WTC11 (cell line): ENCODE results near the gene IGSF11. TPM values are rescaled to one million over a fixed set of nuclear protein-coding genes. Genes with fewer than 3 reads are reported as not detected.

Experiments used
- ATAC-seq: fragments of 200-7000 bp; cut with Tn5 transposase; 2 replicates; pipeline ENCODE4 v1.10.0; 2021; ENCODE audit warnings: mild to moderate bottlenecking, moderate library complexity
- CTCF ChIA-PET: fragments of 300-600 bp; sonication (Branson Sonifier 250); formaldehyde crosslinking; loops from one replicate; lab custom pipeline; 2021; ENCODE audit warnings: antibody characterized with exemption; lab: Charles Lee
- POLR2A ChIA-PET: fragments of 350-600 bp; sonication (Branson Sonifier 250); formaldehyde crosslinking; loops from one replicate; lab custom pipeline; 2021; ENCODE audit warnings: antibody characterized with exemption; lab: Charles Lee
- DNase-seq: peaks from one replicate; pipeline ENCODE4 v3.0.0; 2021; ENCODE audit warnings: low spot score
- H3K27ac Mint-ChIP-seq: 2 replicates; pipeline ENCODE4 v1.8.0; 2021; ENCODE audit warnings: mixed read lengths
- H3K27me3 Mint-ChIP-seq: 2 replicates; pipeline ENCODE4 v1.8.0; 2021; ENCODE audit warnings: low read depth, mild to moderate bottlenecking, moderate library complexity, mixed read lengths
- H3K36me3 Mint-ChIP-seq: 2 replicates; pipeline ENCODE4 v1.8.0; 2021; ENCODE audit warnings: mixed read lengths
- H3K4me1 Mint-ChIP-seq: 2 replicates; pipeline ENCODE4 v1.8.0; 2022; ENCODE audit warnings: mixed read lengths
- H3K4me3 Mint-ChIP-seq: 2 replicates; pipeline ENCODE4 v1.8.0; 2021; ENCODE audit warnings: mild to moderate bottlenecking, moderate library complexity, mixed read lengths
- H3K9me3 Mint-ChIP-seq: 2 replicates; pipeline ENCODE4 v1.8.0; 2021; ENCODE audit warnings: mixed read lengths
- AFF4 ChIP-seq: sonication (generic); formaldehyde crosslinking; IDR thresholded peaks from 2 replicates; pipeline ENCODE4 v1.8.1; 2023; ENCODE audit warnings: mild to moderate bottlenecking, missing genetic modification reagents, borderline replicate concordance
- ATF1 ChIP-seq: sonication (generic); formaldehyde crosslinking; IDR thresholded peaks from 2 replicates; pipeline ENCODE4 v1.8.1; 2023; ENCODE audit warnings: mild to moderate bottlenecking, moderate library complexity, missing genetic modification reagents
- E2F5 ChIP-seq: sonication (generic); formaldehyde crosslinking; IDR thresholded peaks from 2 replicates; pipeline ENCODE4 v1.8.1; 2022; ENCODE audit warnings: mild to moderate bottlenecking, moderate library complexity, missing genetic modification reagents
- ESRRA ChIP-seq: sonication (generic); formaldehyde crosslinking; IDR thresholded peaks from 2 replicates; pipeline ENCODE4 v1.8.1; 2022; ENCODE audit warnings: mild to moderate bottlenecking, missing genetic modification reagents, borderline replicate concordance
- ETV6 ChIP-seq: sonication (generic); formaldehyde crosslinking; IDR thresholded peaks from 2 replicates; pipeline ENCODE4 v1.8.1; 2022; ENCODE audit warnings: mild to moderate bottlenecking, missing genetic modification reagents
- GABPB1 ChIP-seq: sonication (generic); formaldehyde crosslinking; IDR thresholded peaks from 2 replicates; pipeline ENCODE4 v1.8.1; 2023; ENCODE audit warnings: mild to moderate bottlenecking, missing genetic modification reagents
- HMGXB4 ChIP-seq: sonication (generic); formaldehyde crosslinking; IDR thresholded peaks from 2 replicates; pipeline ENCODE4 v1.8.1; 2023; ENCODE audit warnings: mild to moderate bottlenecking, moderate library complexity, missing genetic modification reagents
- JAZF1 ChIP-seq: fragments of 250-450 bp; sonication (Bioruptor Pico); IDR thresholded peaks from 2 replicates; pipeline ENCODE4 v1.9.0; 2021; ENCODE audit warnings: moderate library complexity, mild to moderate bottlenecking, inconsistent platforms
- JUN ChIP-seq: sonication (generic); formaldehyde crosslinking; IDR thresholded peaks from 2 replicates; pipeline ENCODE4 v1.8.0; 2023; ENCODE audit warnings: mild to moderate bottlenecking, missing genetic modification reagents
- MYBL2 ChIP-seq: sonication (generic); formaldehyde crosslinking; IDR thresholded peaks from 2 replicates; pipeline ENCODE4 v1.8.1; 2023; ENCODE audit warnings: mild to moderate bottlenecking, moderate library complexity, missing genetic modification reagents
- NFYB ChIP-seq: sonication (generic); formaldehyde crosslinking; conservative IDR thresholded peaks from 2 replicates; pipeline ENCODE4 v1.8.0; 2022; ENCODE audit warnings: low read depth, missing genetic modification reagents
- NR1H2 ChIP-seq: sonication (generic); formaldehyde crosslinking; IDR thresholded peaks from 2 replicates; pipeline ENCODE4 v1.9.0; 2021; ENCODE audit warnings: mild to moderate bottlenecking, moderate library complexity, missing genetic modification reagents
- NR2C2 ChIP-seq: sonication (generic); formaldehyde crosslinking; IDR thresholded peaks from 2 replicates; pipeline ENCODE4 v1.8.0; 2022; ENCODE audit warnings: mild to moderate bottlenecking, missing genetic modification reagents
- PREB ChIP-seq: sonication (generic); formaldehyde crosslinking; IDR thresholded peaks from 2 replicates; pipeline ENCODE4 v1.8.1; 2022; ENCODE audit warnings: mild to moderate bottlenecking, missing genetic modification reagents, moderate library complexity, borderline replicate concordance
- TCF7 ChIP-seq: sonication (generic); formaldehyde crosslinking; IDR thresholded peaks from 2 replicates; pipeline ENCODE4 v1.8.0; 2022; ENCODE audit warnings: mild to moderate bottlenecking, low read depth, missing genetic modification reagents, moderate library complexity
- TEAD1 ChIP-seq: sonication (generic); formaldehyde crosslinking; IDR thresholded peaks from 2 replicates; pipeline ENCODE4 v1.8.0; 2022; ENCODE audit warnings: mild to moderate bottlenecking, missing genetic modification reagents
- USF2 ChIP-seq: sonication (generic); formaldehyde crosslinking; IDR thresholded peaks from 2 replicates; pipeline ENCODE4 v1.8.1; 2023; ENCODE audit warnings: mild to moderate bottlenecking, missing genetic modification reagents, moderate library complexity
- ZBTB43 ChIP-seq: sonication (generic); formaldehyde crosslinking; IDR thresholded peaks from 2 replicates; pipeline ENCODE4 v1.8.1; 2023; ENCODE audit warnings: mild to moderate bottlenecking, missing genetic modification reagents
- ZNF121 ChIP-seq: sonication (generic); formaldehyde crosslinking; IDR thresholded peaks from 2 replicates; pipeline ENCODE4 v1.8.0; 2023; ENCODE audit warnings: missing genetic modification reagents
- ZNF138 ChIP-seq: sonication (generic); formaldehyde crosslinking; conservative IDR thresholded peaks from 2 replicates; pipeline ENCODE4 v1.8.1; 2022; ENCODE audit warnings: mild to moderate bottlenecking, moderate library complexity, missing genetic modification reagents
- ZNF416 ChIP-seq: fragments of 250-450 bp; sonication (Bioruptor Pico); IDR thresholded peaks from 2 replicates; pipeline ENCODE4 v1.9.0; 2021; ENCODE audit warnings: mild to moderate bottlenecking, inconsistent platforms
- ZNF671 ChIP-seq: fragments of 250-450 bp; sonication (Bioruptor Pico); IDR thresholded peaks from 2 replicates; pipeline ENCODE4 v1.8.0; 2021; ENCODE audit warnings: mild to moderate bottlenecking
- total RNA-seq: library from RNA; stranded (reverse); gene quantifications from 3 replicates; pipeline ENCODE4 v1.2.3, GENCODE V29; 2021

The IGSF11 gene
- total RNA-seq, 1 experiment from 2014 or later: 1.6 TPM

- no peak for TF ChIP-seq NFYB (CRISPR knock-in tag)
- no peak for TF ChIP-seq JAZF1
- TF ChIP-seq ZNF121 (CRISPR knock-in tag): no peak
- TF ChIP-seq ZNF671 (CRISPR knock-in tag): no peak
- TF ChIP-seq USF2 (CRISPR knock-in tag): no peak
- TF ChIP-seq TCF7: no peak
- no peak for TF ChIP-seq ETV6
Observed at GRCh38 chr3:118936811-118937210, 97.8 kb downstream of the IGSF11 start (continued).

GRCh38 chr3:118932822-118933558, 101.7 kb downstream of the IGSF11 start:
- ChIA-PET POLR2A (no interaction called here), CTCF (interaction anchor here (1.2 to 1.3 kb wide), 2 partner anchors 48 to 49 kb away, joined by 3 read pairs; no protein-coding TSS in a partner anchor)
- H3K4me3 Mint-ChIP-seq: no peak overlapping the region
- no peaks in the 10 kb centered on the region for H3K4me1 Mint-ChIP-seq
- no peak for ATAC-seq
- H3K27me3 Mint-ChIP-seq: no peaks in the 10 kb centered on the region
- H3K9me3 Mint-ChIP-seq: no peaks in the 10 kb centered on the region
- no peak for DNase-seq
- TF ChIP-seq E2F5 (no peak), NR2C2 (CRISPR knock-in tag) (no peak), PREB (no peak), JUN (CRISPR knock-in tag) (no peak), HMGXB4 (CRISPR knock-in tag) (no peak), ESRRA (CRISPR knock-in tag) (no peak), ZNF416 (no peak), NR1H2 (CRISPR knock-in tag) (no peak), ETV6 (no peak)
- TF ChIP-seq, all 79 proteins: peak for 0
- H3K36me3 Mint-ChIP-seq: no peaks in the 10 kb centered on the region
- H3K27ac Mint-ChIP-seq: no peak overlapping the region

GRCh38 chr3:118931996-118932395, 102.7 kb downstream of the IGSF11 start:
- H3K9me3 Mint-ChIP-seq: no peaks in the 10 kb centered on the region
- no peaks in the 10 kb centered on the region for H3K4me1 Mint-ChIP-seq
- ATAC-seq (no peak), DNase-seq (no peak)
- ChIA-PET CTCF (interaction anchor here (0.7 kb wide), 1 partner anchor 50 kb away, joined by 3 read pairs; no protein-coding TSS in a partner anchor), POLR2A (no interaction called here)
- H3K4me3 Mint-ChIP-seq: no peak overlapping the region
- H3K27ac Mint-ChIP-seq: no peak overlapping the region
- no peaks in the 10 kb centered on the region for H3K36me3 Mint-ChIP-seq
- no peaks in the 10 kb centered on the region for H3K27me3 Mint-ChIP-seq
- TF ChIP-seq ZNF138 (CRISPR knock-in tag): no peak
- TF ChIP-seq GABPB1: no peak
- TF ChIP-seq MYBL2 (CRISPR knock-in tag): no peak
- no peak for TF ChIP-seq ZBTB43 (CRISPR knock-in tag)
- TF ChIP-seq TEAD1 (CRISPR knock-in tag): no peak
- no peak for TF ChIP-seq AFF4 (CRISPR knock-in tag)
- no peak for TF ChIP-seq PREB
- TF ChIP-seq ZNF671 (CRISPR knock-in tag): no peak
- TF ChIP-seq ATF1 (CRISPR knock-in tag): no peak
- TF ChIP-seq NR1H2 (CRISPR knock-in tag): no peak
